ENCODE results near the gene CEL.

- TF ChIP-seq CTCF (conservative IDR thresholded peaks at IDR 0.05; ENCODE audit: low read depth, low read length) (no peak), EZH2 (IDR thresholded peaks at IDR 0.05; ENCODE audit: borderline replicate concordance, low read depth, low read length, poor library complexity, severe bottlenecking) (no peak)
Measured at GRCh38 chr9:133042676-133043075, 19.1 kb upstream of the CEL start.

Data from A673 (cell line).